Lower lobe of right lung (tissue), 2 donors: ENCODE results near the gene ZNF462. TPM values are rescaled to one million over a fixed set of nuclear protein-coding genes. Genes with fewer than 3 reads are reported as not detected.

Experiments
- ATAC-seq, 2 donors: fragments of 200-7000 bp; cut with Tn5 transposase; one replicate each; pipeline ENCODE4 v1.9.1; 2020 to 2022; ENCODE audit warnings: mild to moderate bottlenecking in 2 of 2, moderate library complexity in 2 of 2
- DNase-seq: peaks from one replicate; pipeline ENCODE4 v3.0.0-alpha.2; 2020
- H3K27ac ChIP-seq: fragments of 200-600 bp; one replicate; pipeline ENCODE4 v1.8.0; 2022
- H3K27me3 ChIP-seq: fragments of 200-600 bp; one replicate; pipeline ENCODE4 v1.8.0; 2022; ENCODE audit warnings: low read depth
- H3K36me3 ChIP-seq: fragments of 200-600 bp; one replicate; pipeline ENCODE4 v1.8.0; 2022; ENCODE audit warnings: mild to moderate bottlenecking
- H3K4me1 ChIP-seq: fragments of 200-600 bp; one replicate; pipeline ENCODE4 v1.8.0; 2022
- H3K4me3 ChIP-seq: fragments of 200-600 bp; one replicate; pipeline ENCODE4 v1.8.0; 2022; ENCODE audit warnings: mild to moderate bottlenecking
- H3K9me3 ChIP-seq: fragments of 200-600 bp; one replicate; pipeline ENCODE4 v1.8.0; 2022
- CTCF ChIP-seq: fragments of 200-600 bp; IDR thresholded peaks from one replicate; pipeline ENCODE4 v1.8.0; 2022; ENCODE audit warnings: antibody characterized with exemption, mild to moderate bottlenecking
- intact Hi-C: fragments of 100-400 bp; cut with DNase I; formaldehyde crosslinking; loops from one replicate; pipeline ENCODE4 v1.11.0; 2022
- total RNA-seq: library from RNA; stranded (reverse); fragmentation: NEBNext Ultra II Directional; extraction: Animal tissue kit (Norgen Biotek cat#: 25700); gene quantifications from one replicate; pipeline ENCODE4 v1.2.1, GENCODE V29; 2021
- donor health status: DM: no; HTN: yes; CAD: no; lungs with severe emphysema.

ZNF462 gene
- total RNA-seq, 1 donor from 2014 or later: 24.4 TPM

GRCh38 chr9:106869028-106869427, 6.1 kb downstream of the ZNF462 start:
- intact Hi-C loops: no loop called here
- no peaks in the 10 kb centered on the region for H3K36me3 ChIP-seq
- H3K9me3 ChIP-seq: no peaks in the 10 kb centered on the region
- H3K4me3 ChIP-seq: no peak overlapping the region
- peak overlapping the region; percentile 62 for H3K27ac ChIP-seq
- DNase-seq: no peak
- TF ChIP-seq CTCF: no peak
- no peak for ATAC-seq
- H3K27me3 ChIP-seq: no peaks in the 10 kb centered on the region
- H3K4me1 ChIP-seq: peaks cover 48% of the 10 kb centered on the region

GRCh38 chr9:106869458-106869857, 6.5 kb downstream of the ZNF462 start:
- Histone ChIP-seq H3K4me3 (no peak overlapping the region), H3K27me3 (no peaks in the 10 kb centered on the region), H3K27ac (peak overlapping the region; percentile 62), H3K4me1 (peaks cover 48% of the 10 kb centered on the region), H3K9me3 (no peaks in the 10 kb centered on the region), H3K36me3 (no peaks in the 10 kb centered on the region)
- TF ChIP-seq CTCF: no peak
- ATAC-seq: no peak
- intact Hi-C loops: no loop called here
- no peak for DNase-seq

- Histone ChIP-seq H3K4me1 (peaks cover 54% of the 10 kb centered on the region), H3K27ac (no peak overlapping the region), H3K27me3 (no peaks in the 10 kb centered on the region), H3K36me3 (no peaks in the 10 kb centered on the region), H3K4me3 (no peak overlapping the region), H3K9me3 (no peaks in the 10 kb centered on the region)
- DNase-seq: no peak
- intact Hi-C loops: no loop called here
- no peak for TF ChIP-seq CTCF
- ATAC-seq: no peak
Observed at GRCh38 chr9:106872641-106873040, 9.7 kb downstream of the ZNF462 start.

GRCh38 chr9:106874031-106874430, 11.1 kb downstream of the ZNF462 start:
- DNase-seq: no peak
- intact Hi-C loops: no loop called here
- no peak for ATAC-seq
- no peaks in the 10 kb centered on the region for H3K36me3 ChIP-seq
- no peak for TF ChIP-seq CTCF
- H3K27ac ChIP-seq: no peak overlapping the region
- no peak overlapping the region for H3K4me3 ChIP-seq
- no peaks in the 10 kb centered on the region for H3K9me3 ChIP-seq
- peaks cover 54% of the 10 kb centered on the region for H3K4me1 ChIP-seq
- H3K27me3 ChIP-seq: no peaks in the 10 kb centered on the region

- H3K4me1 ChIP-seq: peaks cover 52% of the 10 kb centered on the region
- DNase-seq: no peak
- no peaks in the 10 kb centered on the region for H3K27me3 ChIP-seq
- H3K27ac ChIP-seq: no peak overlapping the region
- intact Hi-C loops: no loop called here
- no peaks in the 10 kb centered on the region for H3K9me3 ChIP-seq
- no peak for ATAC-seq
- H3K4me3 ChIP-seq: no peak overlapping the region
- no peak for TF ChIP-seq CTCF
- H3K36me3 ChIP-seq: no peaks in the 10 kb centered on the region
Observed at GRCh38 chr9:106874652-106875051, 11.7 kb downstream of the ZNF462 start.

- ATAC-seq: no peak
- TF ChIP-seq CTCF: no peak
- Histone ChIP-seq H3K27me3 (no peaks in the 10 kb centered on the region), H3K36me3 (no peaks in the 10 kb centered on the region), H3K4me3 (no peak overlapping the region), H3K9me3 (no peaks in the 10 kb centered on the region), H3K4me1 (peaks cover 52% of the 10 kb centered on the region), H3K27ac (no peak overlapping the region)
- intact Hi-C loops: no loop called here
- no peak for DNase-seq
Observed at GRCh38 chr9:106875529-106875928, 12.6 kb downstream of the ZNF462 start.
